HL-60 (cell line): ENCODE data around the gene PIGQ.

Experiments used
- DNase-seq, 2 experiments: peaks; one replicate each; pipeline ENCODE4 v3.0.0-alpha.2; 2010 to 2020; ENCODE audit warnings: low read depth in 1 of 2, low spot score in 1 of 2
- H3K27ac ChIP-seq: fragments of 250-450 bp; sonication (Bioruptor Pico); replicated peaks from 2 replicates; pipeline ENCODE4 v1.5.1; 2020; ENCODE audit warnings: mild to moderate bottlenecking, moderate library complexity
- H3K27me3 ChIP-seq: fragments of 250-450 bp; sonication (Bioruptor Pico); 2 replicates; pipeline ENCODE4 v1.5.1; 2021; ENCODE audit warnings: mild to moderate bottlenecking, moderate library complexity; ENCODE audit not compliant: insufficient read depth, poor library complexity, severe bottlenecking
- H3K4me3 ChIP-seq: replicated peaks from 2 replicates; pipeline ENCODE4 v1.5.1; 2011; ENCODE audit warnings: mild to moderate bottlenecking, control low read depth, low read length; ENCODE audit not compliant: insufficient read depth
- GABPA ChIP-seq: IDR thresholded peaks from 2 replicates; pipeline ENCODE4 v1.6.1; 2012; ENCODE audit warnings: low read depth
- POLR2AphosphoS5 ChIP-seq: IDR thresholded peaks from 2 replicates; pipeline ENCODE4 v1.6.1; 2012; ENCODE audit warnings: low read depth
- REST ChIP-seq: IDR thresholded peaks from 2 replicates; pipeline ENCODE4 v1.6.1; 2012; ENCODE audit warnings: low read depth; ENCODE audit not compliant: insufficient replicate concordance
- SPI1 ChIP-seq: IDR thresholded peaks from 2 replicates; pipeline ENCODE4 v1.6.1; 2012; ENCODE audit warnings: low read depth, mild to moderate bottlenecking, borderline replicate concordance
- TF ChIP-seq, protein P1 (sequence below): IDR thresholded peaks from one replicate; pipeline ENCODE4 v1.5.1; 2011; ENCODE audit warnings: low read length, control low read depth, inconsistent platforms; ENCODE audit not compliant: insufficient read depth

Gene PIGQ

DNA sequence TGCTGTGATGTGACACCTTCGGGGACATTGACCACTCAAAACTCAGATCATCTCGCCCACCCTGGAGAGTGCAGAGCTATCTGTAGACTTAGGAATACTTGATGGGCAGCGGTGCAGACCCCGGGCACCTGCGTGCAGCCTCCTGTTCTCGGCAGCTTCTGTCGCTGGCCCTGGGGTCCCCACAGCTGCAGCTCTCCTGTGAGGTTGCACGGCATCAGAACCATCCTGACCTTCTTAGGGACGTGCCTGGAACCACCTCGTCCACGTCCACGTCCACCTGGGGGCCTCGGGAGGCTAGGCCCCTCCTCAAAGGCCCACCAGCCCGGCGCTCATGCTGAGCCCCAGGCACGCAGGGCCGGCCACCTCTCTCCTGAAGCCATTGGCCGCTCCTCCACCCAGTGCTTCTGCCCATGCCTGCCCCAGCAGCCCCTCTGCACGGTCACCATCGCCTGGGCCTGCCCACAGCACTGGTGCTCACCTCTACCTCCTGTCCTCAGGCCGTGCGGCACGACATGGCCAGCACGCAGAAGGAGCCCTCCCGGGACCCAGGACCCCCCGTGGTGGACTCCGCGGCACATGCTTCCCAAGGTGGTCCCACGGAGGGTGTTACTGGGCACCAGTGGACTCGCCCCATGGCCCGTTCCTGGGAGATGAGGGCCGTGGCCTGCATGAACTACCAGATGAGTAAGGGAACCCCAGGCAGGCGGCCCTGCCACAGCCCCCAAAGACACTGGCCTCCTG, 58.7 kb downstream of the PIGQ start:
- no peak for TF ChIP-seq POLR2AphosphoS5
- TF ChIP-seq, protein P1, sequence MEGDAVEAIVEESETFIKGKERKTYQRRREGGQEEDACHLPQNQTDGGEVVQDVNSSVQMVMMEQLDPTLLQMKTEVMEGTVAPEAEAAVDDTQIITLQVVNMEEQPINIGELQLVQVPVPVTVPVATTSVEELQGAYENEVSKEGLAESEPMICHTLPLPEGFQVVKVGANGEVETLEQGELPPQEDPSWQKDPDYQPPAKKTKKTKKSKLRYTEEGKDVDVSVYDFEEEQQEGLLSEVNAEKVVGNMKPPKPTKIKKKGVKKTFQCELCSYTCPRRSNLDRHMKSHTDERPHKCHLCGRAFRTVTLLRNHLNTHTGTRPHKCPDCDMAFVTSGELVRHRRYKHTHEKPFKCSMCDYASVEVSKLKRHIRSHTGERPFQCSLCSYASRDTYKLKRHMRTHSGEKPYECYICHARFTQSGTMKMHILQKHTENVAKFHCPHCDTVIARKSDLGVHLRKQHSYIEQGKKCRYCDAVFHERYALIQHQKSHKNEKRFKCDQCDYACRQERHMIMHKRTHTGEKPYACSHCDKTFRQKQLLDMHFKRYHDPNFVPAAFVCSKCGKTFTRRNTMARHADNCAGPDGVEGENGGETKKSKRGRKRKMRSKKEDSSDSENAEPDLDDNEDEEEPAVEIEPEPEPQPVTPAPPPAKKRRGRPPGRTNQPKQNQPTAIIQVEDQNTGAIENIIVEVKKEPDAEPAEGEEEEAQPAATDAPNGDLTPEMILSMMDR, result no peak
- no peak for TF ChIP-seq REST
- TF ChIP-seq SPI1, result no peak
- TF ChIP-seq GABPA, result no peak
- DNase-seq, result no peak
- Histone ChIP-seq H3K4me3 (no peak overlapping the region), H3K27me3 (no peaks in the 10 kb centered on the region), H3K27ac (no peak overlapping the region)

DNA sequence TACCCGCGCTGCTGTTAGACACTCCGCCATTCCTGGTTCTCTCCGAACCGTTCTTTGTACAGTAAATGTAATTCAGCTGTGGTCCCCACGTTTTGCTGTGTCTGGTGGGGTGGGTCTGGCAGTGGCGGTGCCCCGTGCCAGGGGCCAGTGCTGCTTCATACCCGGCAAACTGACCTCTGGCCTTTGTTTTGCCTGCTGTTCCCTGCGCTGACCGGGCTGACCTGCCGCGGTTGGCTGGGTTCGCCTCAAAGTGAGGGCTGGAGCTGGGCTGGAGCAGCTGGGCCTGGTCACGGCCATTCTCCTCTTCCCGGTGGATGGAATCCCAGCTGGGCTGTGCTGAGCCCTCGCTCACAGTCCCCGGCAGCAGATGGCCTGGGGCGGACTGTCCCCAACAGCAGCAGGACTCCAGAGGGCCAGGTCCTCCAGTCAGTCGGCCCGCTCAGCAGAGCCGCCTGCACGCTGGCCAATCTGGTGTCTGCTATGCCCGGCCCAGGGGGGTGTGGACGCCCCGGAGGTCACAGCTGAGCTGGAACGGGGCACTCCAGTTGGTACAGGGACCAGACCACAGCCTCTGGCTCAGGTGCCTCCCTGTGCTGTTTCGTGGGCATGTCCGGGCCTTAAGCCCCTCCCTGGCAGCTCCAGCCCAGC, 59.5 kb downstream of the PIGQ start:
- Histone ChIP-seq H3K27ac (no peak overlapping the region), H3K4me3 (no peak overlapping the region), H3K27me3 (no peaks in the 10 kb centered on the region)
- no peak for DNase-seq
- TF ChIP-seq REST (no peak), GABPA (no peak), POLR2AphosphoS5 (no peak), SPI1 (no peak)
- TF ChIP-seq, protein P1, result no peak

DNA sequence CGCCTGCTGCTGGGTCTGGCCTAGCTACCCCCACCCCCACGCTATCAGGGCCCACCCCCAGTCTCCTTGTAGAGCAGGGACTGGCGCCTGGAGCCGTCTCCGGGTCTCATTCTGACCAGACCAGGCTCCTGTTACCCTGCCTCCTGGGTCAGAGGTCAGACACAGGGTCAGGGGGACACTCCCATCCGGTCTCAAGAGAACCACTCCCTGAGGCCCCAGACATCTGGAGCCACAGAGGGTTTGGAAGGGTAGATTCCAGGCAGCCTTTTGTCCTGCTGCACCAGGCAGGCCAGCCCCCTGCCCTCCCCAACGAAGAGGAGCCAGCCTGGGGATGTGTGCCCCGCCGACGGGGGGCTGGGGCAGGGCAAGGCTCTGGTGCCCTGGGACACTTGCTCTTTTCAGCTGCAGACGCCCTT, 60.1 kb downstream of the PIGQ start:
- no peak overlapping the region for H3K27ac ChIP-seq
- DNase-seq, result no peak
- H3K27me3 ChIP-seq, result no peaks in the 10 kb centered on the region
- no peak overlapping the region for H3K4me3 ChIP-seq
- TF ChIP-seq SPI1 (no peak), REST (no peak), GABPA (no peak), POLR2AphosphoS5 (no peak)
- TF ChIP-seq, protein P1, result no peak
